Gastrocnemius medialis (tissue), 4 donors: Measurements from ENCODE around the gene ZFYVE21. TPM values are rescaled to one million over a fixed set of nuclear protein-coding genes. Genes with fewer than 3 reads are reported as not detected.

Source experiments
- ATAC-seq, 2 donors: fragments of 150-250 bp; one replicate each; pipeline ENCODE4 v1.9.1; 2016
- DNase-seq, 2 donors: peaks; one replicate each; pipeline ENCODE4 v3.0.0-alpha.2; 2019
- H3K27ac ChIP-seq, 4 donors: fragments of 200-600 bp; sonication (generic); 1 replicate in 1 of 4; 2 replicates in 3 of 4; pipeline ENCODE4 v1.5.1; 2016 to 2018; ENCODE audit warnings: mild to moderate bottlenecking in 2 of 4, moderate library complexity in 1 of 4
- H3K27me3 ChIP-seq, 3 donors: fragments of 200-600 bp; sonication (generic) in 2 of 3; 1 replicate in 1 of 3; 2 replicates in 2 of 3; pipeline versions ENCODE4 v1.5.1 to v1.6.0; 2016 to 2019; ENCODE audit warnings: mild to moderate bottlenecking in 1 of 3, moderate library complexity in 1 of 3
- H3K36me3 ChIP-seq, 2 donors: fragments of 200-600 bp; sonication (generic) in 1 of 2; one replicate each; pipeline ENCODE4 v1.5.1; 2017 to 2018
- H3K4me1 ChIP-seq, 2 donors: fragments of 200-600 bp; sonication (generic) in 1 of 2; one replicate each; pipeline ENCODE4 v1.5.1; 2016 to 2017; ENCODE audit warnings: mild to moderate bottlenecking in 2 of 2
- H3K4me3 ChIP-seq, 4 donors: fragments of 200-600 bp; sonication (generic) in 3 of 4; 1 replicate in 1 of 4; 2 replicates in 3 of 4; pipeline ENCODE4 v1.5.1; 2016 to 2019; ENCODE audit warnings: mild to moderate bottlenecking in 2 of 4
- H3K9me3 ChIP-seq, 3 donors: fragments of 200-600 bp; sonication (generic) in 2 of 3; 1 replicate in 1 of 3; 2 replicates in 2 of 3; pipeline ENCODE4 v1.5.1; 2016 to 2019
- POLR2A ChIP-seq, 2 donors: fragments of 450-650 bp; IDR thresholded peaks; one replicate each; pipeline ENCODE4 v1.6.1; 2017; ENCODE audit warnings: antibody characterized with exemption in 2 of 2, mild to moderate bottlenecking in 2 of 2, moderate library complexity in 2 of 2
- in situ Hi-C, 4 donors: fragments of 200-750 bp; cut with MboI; loops; one replicate each; pipeline versions ENCODE4 v1.15.0 to v1.8.0; 2017; ENCODE audit warnings: low sequenced_read_pairs in 4 of 4
- intact Hi-C: fragments of 100-400 bp; cut with DNase I; formaldehyde crosslinking; loops from one replicate; pipeline ENCODE4 v1.15.1; 2023; ENCODE audit warnings: low total_unique reads
- total RNA-seq, 4 donors: library from RNA; depleted of rRNA; stranded (reverse); fragments of >200 nt; gene quantifications; one replicate each; pipeline versions ENCODE4 v1.1.0 to v1.2.3, GENCODE V29; 2016
- TF ChIP-seq, protein P1 (sequence below), 5 experiments: fragments of 450-650 bp in 3 of 5; fragments of 200-600 bp in 2 of 5; sonication (generic) in 2 of 5; IDR thresholded peaks in 4 of 5; conservative IDR thresholded peaks in 1 of 5; 1 replicate in 4 of 5; 2 replicates in 1 of 5; pipeline ENCODE4 v1.5.1; 2016 to 2019; ENCODE audit warnings: antibody characterized with exemption in 5 of 5, mild to moderate bottlenecking in 3 of 5, moderate library complexity in 3 of 5

ZFYVE21 gene
- total RNA-seq, 4 donors from 2014 or later = 16.2 to 25.8 (median 20.2) TPM

DNA sequence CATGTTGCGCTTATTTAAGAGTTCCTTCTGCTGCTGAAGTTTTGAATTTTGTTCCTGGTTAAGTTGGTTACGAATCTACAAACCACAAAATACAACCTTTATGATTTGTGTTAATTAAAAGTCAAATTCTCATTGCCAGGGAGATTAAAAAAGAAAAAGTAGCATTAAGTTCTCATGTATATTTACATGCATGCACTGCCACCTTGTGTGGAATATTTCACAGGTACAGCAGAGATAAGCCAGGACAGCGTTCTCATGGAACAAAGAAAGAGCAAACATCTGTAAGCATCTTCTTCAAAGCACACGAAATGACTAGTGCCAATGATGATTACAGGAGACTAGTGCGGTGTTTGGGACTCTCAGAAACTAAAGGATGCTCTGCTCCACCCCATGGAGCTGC, 34.2 kb downstream of the ZFYVE21 start:
- ATAC-seq (no peak), DNase-seq (no peak)
- Histone ChIP-seq H3K36me3 (peaks cover 0 to 15% of the 10 kb centered on the region in 2 donors), H3K4me3 (no peak overlapping the region), H3K4me1 (no peaks in the 10 kb centered on the region), H3K9me3 (no peaks in the 10 kb centered on the region), H3K27ac (no peak overlapping the region), H3K27me3 (no peaks in the 10 kb centered on the region)
- in situ Hi-C loops = no loop called here
- no peak for TF ChIP-seq POLR2A (IDR thresholded peaks at IDR 0.05)
- TF ChIP-seq, protein P1, sequence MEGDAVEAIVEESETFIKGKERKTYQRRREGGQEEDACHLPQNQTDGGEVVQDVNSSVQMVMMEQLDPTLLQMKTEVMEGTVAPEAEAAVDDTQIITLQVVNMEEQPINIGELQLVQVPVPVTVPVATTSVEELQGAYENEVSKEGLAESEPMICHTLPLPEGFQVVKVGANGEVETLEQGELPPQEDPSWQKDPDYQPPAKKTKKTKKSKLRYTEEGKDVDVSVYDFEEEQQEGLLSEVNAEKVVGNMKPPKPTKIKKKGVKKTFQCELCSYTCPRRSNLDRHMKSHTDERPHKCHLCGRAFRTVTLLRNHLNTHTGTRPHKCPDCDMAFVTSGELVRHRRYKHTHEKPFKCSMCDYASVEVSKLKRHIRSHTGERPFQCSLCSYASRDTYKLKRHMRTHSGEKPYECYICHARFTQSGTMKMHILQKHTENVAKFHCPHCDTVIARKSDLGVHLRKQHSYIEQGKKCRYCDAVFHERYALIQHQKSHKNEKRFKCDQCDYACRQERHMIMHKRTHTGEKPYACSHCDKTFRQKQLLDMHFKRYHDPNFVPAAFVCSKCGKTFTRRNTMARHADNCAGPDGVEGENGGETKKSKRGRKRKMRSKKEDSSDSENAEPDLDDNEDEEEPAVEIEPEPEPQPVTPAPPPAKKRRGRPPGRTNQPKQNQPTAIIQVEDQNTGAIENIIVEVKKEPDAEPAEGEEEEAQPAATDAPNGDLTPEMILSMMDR (IDR thresholded peaks at IDR 0.05 in 4 of 5, conservative IDR thresholded peaks at IDR 0.05 in 1 of 5) = peak in 1 of 5 experiments; percentile 19
- intact Hi-C loops = no loop called here

DNA sequence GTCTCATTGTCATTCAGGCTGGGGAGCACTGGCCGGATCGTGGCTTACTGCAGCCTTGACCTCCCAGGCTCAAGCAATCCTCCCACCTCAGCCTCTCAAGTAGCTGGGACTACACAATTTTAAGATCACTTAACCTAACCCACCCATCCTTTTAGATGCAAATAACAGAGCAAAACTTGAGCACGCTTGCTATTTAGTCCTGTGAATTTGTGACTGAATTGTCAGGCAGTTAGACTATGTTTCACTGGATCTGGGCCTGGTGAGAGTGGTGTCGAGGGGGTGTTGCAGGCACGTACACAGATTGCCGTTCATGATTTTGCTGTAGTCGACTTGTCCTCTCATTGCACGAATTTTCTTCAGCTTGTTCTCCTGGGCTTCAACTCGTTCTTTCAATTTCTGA, 38.2 kb downstream of the ZFYVE21 start:
- in situ Hi-C loops = no loop called here
- Histone ChIP-seq H3K27me3 (no peaks in the 10 kb centered on the region), H3K9me3 (no peaks in the 10 kb centered on the region), H3K4me1 (no peaks in the 10 kb centered on the region), H3K36me3 (peaks cover 0 to 14% of the 10 kb centered on the region in 2 donors), H3K27ac (no peak overlapping the region), H3K4me3 (no peak overlapping the region)
- no peak for TF ChIP-seq POLR2A (IDR thresholded peaks at IDR 0.05)
- TF ChIP-seq, protein P1 (IDR thresholded peaks at IDR 0.05 in 4 of 5, conservative IDR thresholded peaks at IDR 0.05 in 1 of 5) = no peak
- intact Hi-C loops = no loop called here
- ATAC-seq (no peak), DNase-seq (no peak)

DNA sequence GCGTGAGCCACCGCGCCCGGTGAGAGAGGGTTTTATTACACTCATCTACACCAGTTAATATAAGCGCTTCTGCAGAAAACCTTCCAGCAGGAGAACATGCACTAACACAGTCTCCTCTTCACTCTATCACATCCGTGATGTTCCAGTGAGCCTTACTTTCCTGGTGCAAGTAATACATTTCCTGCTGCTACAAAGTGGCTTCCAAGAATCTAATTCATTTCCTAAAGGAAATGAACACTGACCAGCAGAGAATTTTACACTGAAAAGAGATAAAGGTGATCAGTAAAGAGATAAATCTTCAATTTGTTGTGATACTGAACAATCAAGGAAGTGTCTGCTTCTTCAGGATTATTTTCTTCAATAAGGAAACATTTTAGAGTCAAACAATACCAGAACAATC, 39.5 kb downstream of the ZFYVE21 start:
- ATAC-seq (no peak), DNase-seq (no peak)
- intact Hi-C loops = no loop called here
- H3K9me3 ChIP-seq = no peaks in the 10 kb centered on the region
- H3K36me3 ChIP-seq = peaks cover 0 to 5% of the 10 kb centered on the region in 2 donors
- no peaks in the 10 kb centered on the region for H3K4me1 ChIP-seq
- no peaks in the 10 kb centered on the region for H3K27me3 ChIP-seq
- in situ Hi-C loops = no loop called here
- no peak overlapping the region for H3K4me3 ChIP-seq
- no peak for TF ChIP-seq POLR2A (IDR thresholded peaks at IDR 0.05)
- TF ChIP-seq, protein P1 (IDR thresholded peaks at IDR 0.05 in 4 of 5, conservative IDR thresholded peaks at IDR 0.05 in 1 of 5) = no peak
- no peak overlapping the region for H3K27ac ChIP-seq

DNA sequence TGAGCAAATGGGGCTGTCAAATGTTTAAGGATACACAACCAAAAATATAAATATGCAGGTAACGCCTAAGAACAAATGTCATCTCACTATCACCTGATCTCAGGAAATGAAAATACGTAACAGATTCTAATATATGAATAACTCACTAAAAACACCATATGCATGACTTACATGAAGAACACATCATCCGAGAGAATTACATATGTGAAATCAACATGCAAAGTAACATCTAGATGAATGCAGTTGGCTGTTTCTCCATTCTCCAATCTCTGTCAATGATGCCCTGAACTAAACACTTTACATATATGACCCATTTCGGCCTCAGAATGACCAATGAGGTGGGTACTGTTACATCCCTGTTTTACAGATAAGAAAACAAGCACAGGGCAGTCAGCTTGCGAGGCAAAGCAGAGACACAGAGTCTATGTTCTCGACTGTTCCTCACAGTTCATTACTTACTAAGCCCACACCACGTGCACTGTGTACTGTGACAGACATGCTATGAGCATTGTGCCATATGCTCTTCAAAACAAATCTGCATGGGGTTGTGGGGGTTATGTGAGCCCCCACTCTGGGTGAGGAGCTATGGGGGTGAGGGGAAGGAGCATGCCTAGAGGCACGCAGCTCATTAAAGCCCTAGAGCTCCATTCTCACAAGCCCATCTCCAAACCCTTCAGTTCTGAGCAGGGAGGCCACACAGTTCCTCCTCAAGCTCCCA, 42.6 kb downstream of the ZFYVE21 start:
- ATAC-seq = no peak
- in situ Hi-C loops = no loop called here
- DNase-seq = no peak
- no peak for TF ChIP-seq POLR2A (IDR thresholded peaks at IDR 0.05)
- TF ChIP-seq, protein P1 (IDR thresholded peaks at IDR 0.05 in 4 of 5, conservative IDR thresholded peaks at IDR 0.05 in 1 of 5) = no peak
- H3K9me3 ChIP-seq = no peaks in the 10 kb centered on the region
- no peak overlapping the region for H3K4me3 ChIP-seq
- intact Hi-C loops = no loop called here
- H3K27me3 ChIP-seq = no peaks in the 10 kb centered on the region
- peaks cover 0 to 3% of the 10 kb centered on the region in 2 donors for H3K36me3 ChIP-seq
- no peaks in the 10 kb centered on the region for H3K4me1 ChIP-seq
- no peak overlapping the region for H3K27ac ChIP-seq

DNA sequence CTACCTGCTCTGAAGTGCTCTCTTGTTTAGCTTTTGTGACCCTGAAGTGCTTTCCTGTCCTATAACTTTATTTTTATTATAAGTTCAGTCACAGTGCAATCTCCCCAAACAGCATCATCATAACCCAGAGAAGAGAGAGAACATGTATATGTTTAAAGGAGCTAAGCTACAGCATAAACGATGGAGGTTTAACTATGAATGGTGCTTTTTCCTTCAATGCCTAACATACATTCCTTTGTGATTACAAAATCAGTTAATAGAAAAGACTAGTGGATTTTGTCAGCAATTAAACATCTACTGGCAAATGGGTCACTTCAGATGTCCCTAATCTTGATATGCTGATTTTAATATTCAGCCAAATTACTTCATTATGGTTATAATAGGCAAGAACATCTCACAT, 46.4 kb downstream of the ZFYVE21 start:
- DNase-seq (no peak), ATAC-seq (no peak)
- no peaks in the 10 kb centered on the region for H3K27me3 ChIP-seq
- no peaks in the 10 kb centered on the region for H3K4me1 ChIP-seq
- no peak overlapping the region for H3K27ac ChIP-seq
- no peak overlapping the region for H3K4me3 ChIP-seq
- H3K36me3 ChIP-seq = no peaks in the 10 kb centered on the region
- intact Hi-C loops = no loop called here
- TF ChIP-seq POLR2A (IDR thresholded peaks at IDR 0.05) = no peak
- TF ChIP-seq, protein P1 (IDR thresholded peaks at IDR 0.05 in 4 of 5, conservative IDR thresholded peaks at IDR 0.05 in 1 of 5) = no peak
- in situ Hi-C loops = no loop called here
- H3K9me3 ChIP-seq = no peaks in the 10 kb centered on the region
